ENCODE results near the gene PKIG.

DNA sequence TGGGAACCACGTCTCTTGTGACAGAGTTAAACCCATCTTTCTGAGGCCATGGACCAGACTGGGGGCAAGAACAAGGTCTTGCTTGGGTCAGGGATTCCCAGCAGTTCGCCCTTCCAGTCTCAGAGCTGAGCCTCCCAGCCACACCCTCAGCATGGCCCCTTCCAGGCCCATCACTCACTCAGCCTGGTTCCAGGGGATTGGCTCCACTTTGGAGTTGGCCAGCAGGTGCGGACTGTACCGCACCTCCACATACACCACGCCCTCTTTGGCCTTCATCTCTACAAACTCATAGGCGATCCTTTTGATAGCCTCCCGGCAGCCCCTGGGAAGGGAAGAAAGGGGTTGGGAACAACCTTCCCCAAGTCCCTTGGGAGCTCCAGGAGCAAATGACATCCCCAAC is 43.9 kb downstream of the PKIG start:
- TF ChIP-seq, protein P1, sequence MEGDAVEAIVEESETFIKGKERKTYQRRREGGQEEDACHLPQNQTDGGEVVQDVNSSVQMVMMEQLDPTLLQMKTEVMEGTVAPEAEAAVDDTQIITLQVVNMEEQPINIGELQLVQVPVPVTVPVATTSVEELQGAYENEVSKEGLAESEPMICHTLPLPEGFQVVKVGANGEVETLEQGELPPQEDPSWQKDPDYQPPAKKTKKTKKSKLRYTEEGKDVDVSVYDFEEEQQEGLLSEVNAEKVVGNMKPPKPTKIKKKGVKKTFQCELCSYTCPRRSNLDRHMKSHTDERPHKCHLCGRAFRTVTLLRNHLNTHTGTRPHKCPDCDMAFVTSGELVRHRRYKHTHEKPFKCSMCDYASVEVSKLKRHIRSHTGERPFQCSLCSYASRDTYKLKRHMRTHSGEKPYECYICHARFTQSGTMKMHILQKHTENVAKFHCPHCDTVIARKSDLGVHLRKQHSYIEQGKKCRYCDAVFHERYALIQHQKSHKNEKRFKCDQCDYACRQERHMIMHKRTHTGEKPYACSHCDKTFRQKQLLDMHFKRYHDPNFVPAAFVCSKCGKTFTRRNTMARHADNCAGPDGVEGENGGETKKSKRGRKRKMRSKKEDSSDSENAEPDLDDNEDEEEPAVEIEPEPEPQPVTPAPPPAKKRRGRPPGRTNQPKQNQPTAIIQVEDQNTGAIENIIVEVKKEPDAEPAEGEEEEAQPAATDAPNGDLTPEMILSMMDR (conservative IDR thresholded peaks at IDR 0.05), result no peak
- TF ChIP-seq ZFX (IDR thresholded peaks at IDR 0.05), result no peak

Data from C4-2B (cell line).